ENCODE results near the gene C22orf15. TPM values are rescaled to one million over a fixed set of nuclear protein-coding genes. Genes with fewer than 3 reads are reported as not detected.

The C22orf15 gene
- total RNA-seq, 1 donor from 2014 or later, result not detected

DNA sequence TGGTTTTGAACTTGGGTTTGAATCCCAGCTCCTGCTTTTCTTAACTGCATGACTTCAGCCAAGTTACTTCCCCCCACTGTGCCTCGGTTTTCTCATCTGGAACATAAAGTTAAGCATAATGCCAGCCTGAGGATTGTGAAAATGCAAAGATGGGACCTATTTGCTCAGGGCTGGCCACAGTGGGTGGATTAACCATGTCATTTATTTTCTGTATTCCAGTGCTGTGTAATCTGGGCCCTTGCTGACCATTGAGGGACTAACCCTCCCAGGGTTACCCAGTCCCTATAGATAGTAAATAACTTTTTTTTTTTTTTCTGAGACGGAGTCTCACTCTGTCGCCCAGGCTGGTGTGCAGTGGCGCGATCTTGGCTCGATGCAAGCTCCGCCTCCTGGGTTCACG, 7.1 kb upstream of the C22orf15 start:
- Mint-ChIP-seq H3K27me3 (ENCODE audit: unreplicated experiment) (no peaks in the 10 kb centered on the region), H3K4me3 (ENCODE audit: unreplicated experiment) (no peak overlapping the region), H3K36me3 (ENCODE audit: unreplicated experiment) (no peaks in the 10 kb centered on the region), H3K9me3 (ENCODE audit: unreplicated experiment) (no peaks in the 10 kb centered on the region), H3K4me1 (ENCODE audit: unreplicated experiment) (peaks cover 3% of the 10 kb centered on the region), H3K27ac (ENCODE audit: unreplicated experiment) (no peak overlapping the region)
- DNase-seq (ENCODE audit: extremely low spot score, unreplicated experiment), result no peak
- TF ChIP-seq, protein P1, sequence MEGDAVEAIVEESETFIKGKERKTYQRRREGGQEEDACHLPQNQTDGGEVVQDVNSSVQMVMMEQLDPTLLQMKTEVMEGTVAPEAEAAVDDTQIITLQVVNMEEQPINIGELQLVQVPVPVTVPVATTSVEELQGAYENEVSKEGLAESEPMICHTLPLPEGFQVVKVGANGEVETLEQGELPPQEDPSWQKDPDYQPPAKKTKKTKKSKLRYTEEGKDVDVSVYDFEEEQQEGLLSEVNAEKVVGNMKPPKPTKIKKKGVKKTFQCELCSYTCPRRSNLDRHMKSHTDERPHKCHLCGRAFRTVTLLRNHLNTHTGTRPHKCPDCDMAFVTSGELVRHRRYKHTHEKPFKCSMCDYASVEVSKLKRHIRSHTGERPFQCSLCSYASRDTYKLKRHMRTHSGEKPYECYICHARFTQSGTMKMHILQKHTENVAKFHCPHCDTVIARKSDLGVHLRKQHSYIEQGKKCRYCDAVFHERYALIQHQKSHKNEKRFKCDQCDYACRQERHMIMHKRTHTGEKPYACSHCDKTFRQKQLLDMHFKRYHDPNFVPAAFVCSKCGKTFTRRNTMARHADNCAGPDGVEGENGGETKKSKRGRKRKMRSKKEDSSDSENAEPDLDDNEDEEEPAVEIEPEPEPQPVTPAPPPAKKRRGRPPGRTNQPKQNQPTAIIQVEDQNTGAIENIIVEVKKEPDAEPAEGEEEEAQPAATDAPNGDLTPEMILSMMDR (IDR thresholded peaks at IDR 0.05), result no peak

GRCh38 chr22:23756891-23757290, 5.9 kb upstream of the C22orf15 start:
- H3K9me3 Mint-ChIP-seq (ENCODE audit: unreplicated experiment), result no peaks in the 10 kb centered on the region
- H3K4me1 Mint-ChIP-seq (ENCODE audit: unreplicated experiment), result peaks cover 3% of the 10 kb centered on the region
- no peaks in the 10 kb centered on the region for H3K27me3 Mint-ChIP-seq (ENCODE audit: unreplicated experiment)
- TF ChIP-seq, protein P1 (IDR thresholded peaks at IDR 0.05), result no peak
- no peak overlapping the region for H3K27ac Mint-ChIP-seq (ENCODE audit: unreplicated experiment)
- no peaks in the 10 kb centered on the region for H3K36me3 Mint-ChIP-seq (ENCODE audit: unreplicated experiment)
- DNase-seq (ENCODE audit: extremely low spot score, unreplicated experiment), result no peak
- no peak overlapping the region for H3K4me3 Mint-ChIP-seq (ENCODE audit: unreplicated experiment)

- Mint-ChIP-seq H3K36me3 (ENCODE audit: unreplicated experiment) (no peaks in the 10 kb centered on the region), H3K4me3 (ENCODE audit: unreplicated experiment) (no peak overlapping the region), H3K27ac (ENCODE audit: unreplicated experiment) (no peak overlapping the region), H3K27me3 (ENCODE audit: unreplicated experiment) (no peaks in the 10 kb centered on the region), H3K4me1 (ENCODE audit: unreplicated experiment) (peaks cover 10% of the 10 kb centered on the region), H3K9me3 (ENCODE audit: unreplicated experiment) (no peaks in the 10 kb centered on the region)
- DNase-seq (ENCODE audit: extremely low spot score, unreplicated experiment), result no peak
- TF ChIP-seq, protein P1 (IDR thresholded peaks at IDR 0.05), result no peak
These were observed 3.2 kb upstream of the C22orf15 start for GRCh38 chr22:23759566-23759965.

GRCh38 chr22:23760056-23760455, 2.7 kb upstream of the C22orf15 start:
- no peaks in the 10 kb centered on the region for H3K9me3 Mint-ChIP-seq (ENCODE audit: unreplicated experiment)
- TF ChIP-seq, protein P1 (IDR thresholded peaks at IDR 0.05), result no peak
- no peaks in the 10 kb centered on the region for H3K36me3 Mint-ChIP-seq (ENCODE audit: unreplicated experiment)
- DNase-seq (ENCODE audit: extremely low spot score, unreplicated experiment), result no peak
- peaks cover 10% of the 10 kb centered on the region for H3K4me1 Mint-ChIP-seq (ENCODE audit: unreplicated experiment)
- no peak overlapping the region for H3K27ac Mint-ChIP-seq (ENCODE audit: unreplicated experiment)
- no peaks in the 10 kb centered on the region for H3K27me3 Mint-ChIP-seq (ENCODE audit: unreplicated experiment)
- no peak overlapping the region for H3K4me3 Mint-ChIP-seq (ENCODE audit: unreplicated experiment)

DNA sequence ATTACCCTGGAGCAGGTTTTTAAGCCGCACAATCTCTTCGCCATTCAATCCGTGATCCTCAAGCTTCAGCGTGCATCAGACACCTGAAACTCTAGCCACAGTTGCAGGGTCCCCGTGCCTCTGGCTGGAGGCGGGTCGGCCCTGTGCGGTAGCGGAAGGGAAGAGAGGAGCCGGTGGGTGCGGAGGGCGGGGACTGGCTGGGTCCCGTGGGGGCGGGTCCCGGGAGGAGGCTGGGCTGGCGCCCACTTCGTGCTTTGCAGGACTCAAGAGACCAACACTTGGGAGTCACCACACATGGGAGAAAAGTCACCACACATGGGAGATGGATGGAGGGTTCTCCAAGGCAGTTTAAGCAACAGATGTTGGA, 772 bp downstream of the C22orf15 start:
- Mint-ChIP-seq H3K4me1 (ENCODE audit: unreplicated experiment) (peaks cover 20% of the 10 kb centered on the region), H3K36me3 (ENCODE audit: unreplicated experiment) (no peaks in the 10 kb centered on the region), H3K27me3 (ENCODE audit: unreplicated experiment) (no peaks in the 10 kb centered on the region), H3K4me3 (ENCODE audit: unreplicated experiment) (no peak overlapping the region), H3K9me3 (ENCODE audit: unreplicated experiment) (no peaks in the 10 kb centered on the region), H3K27ac (ENCODE audit: unreplicated experiment) (no peak overlapping the region)
- TF ChIP-seq, protein P1 (IDR thresholded peaks at IDR 0.05), result no peak
- no peak for DNase-seq (ENCODE audit: extremely low spot score, unreplicated experiment)
